Nephron (organoid): Measurements from ENCODE around the gene RLIM.

Experiments
- H3K27ac Mint-ChIP-seq, 3 experiments: 2 replicates each; pipeline ENCODE4 v1.8.0; 2020; ENCODE audit warnings: mixed read lengths in 3 of 3, mild to moderate bottlenecking in 2 of 3, moderate library complexity in 1 of 3
- H3K27me3 Mint-ChIP-seq: 2 replicates; pipeline ENCODE4 v1.8.0; 2021; ENCODE audit warnings: low read depth, mild to moderate bottlenecking, moderate library complexity, mixed read lengths
- H3K36me3 Mint-ChIP-seq: 2 replicates; pipeline ENCODE4 v1.8.0; 2020; ENCODE audit warnings: low read depth, mixed read lengths
- H3K4me1 Mint-ChIP-seq: 2 replicates; pipeline ENCODE4 v1.8.0; 2020; ENCODE audit warnings: mixed read lengths
- H3K4me3 Mint-ChIP-seq, 3 experiments: 2 replicates each; pipeline ENCODE4 v1.8.0; 2020; ENCODE audit warnings: mild to moderate bottlenecking in 3 of 3, mixed read lengths in 3 of 3, moderate library complexity in 2 of 3
- H3K9me3 Mint-ChIP-seq: 2 replicates; pipeline ENCODE4 v1.8.0; 2020; ENCODE audit warnings: mixed read lengths
- CTCF ChIP-seq, 3 experiments: fragments of 200-600 bp; sonication (generic); IDR thresholded peaks; one replicate each; pipeline ENCODE4 v1.5.0; 2021; ENCODE audit warnings: antibody characterized with exemption in 3 of 3; ENCODE audit not compliant: unreplicated experiment in 3 of 3

RLIM gene

GRCh38 chrX:74579597-74580198, 34.7 kb downstream of the RLIM start:
- Mint-ChIP-seq H3K27ac (peak overlapping the region; percentile 8 to 83 (median 58)), H3K36me3 (peaks cover 5% of the 10 kb centered on the region), H3K27me3 (no peaks in the 10 kb centered on the region), H3K9me3 (peaks cover 3% of the 10 kb centered on the region), H3K4me1 (peaks cover 6% of the 10 kb centered on the region), H3K4me3 (no peak overlapping the region)
- TF ChIP-seq CTCF (IDR thresholded peaks at IDR 0.05; ENCODE audit: unreplicated experiment in 3 of 3), result no peak

- TF ChIP-seq CTCF (IDR thresholded peaks at IDR 0.05; ENCODE audit: unreplicated experiment in 3 of 3), result no peak
- H3K36me3 Mint-ChIP-seq, result peaks cover 4% of the 10 kb centered on the region
- H3K27me3 Mint-ChIP-seq, result no peaks in the 10 kb centered on the region
- H3K9me3 Mint-ChIP-seq, result peaks cover 4% of the 10 kb centered on the region
- H3K4me3 Mint-ChIP-seq, result no peak overlapping the region
- H3K4me1 Mint-ChIP-seq, result peaks cover 6% of the 10 kb centered on the region
- no peak overlapping the region for H3K27ac Mint-ChIP-seq
Measured at GRCh38 chrX:74578137-74578536, 36.3 kb downstream of the RLIM start.

- Mint-ChIP-seq H3K36me3 (no peaks in the 10 kb centered on the region), H3K4me3 (no peak overlapping the region), H3K27me3 (peaks cover 3% of the 10 kb centered on the region), H3K9me3 (peaks cover 6% of the 10 kb centered on the region), H3K27ac (no peak overlapping the region), H3K4me1 (no peaks in the 10 kb centered on the region)
- TF ChIP-seq CTCF (IDR thresholded peaks at IDR 0.05; ENCODE audit: unreplicated experiment in 3 of 3), result no peak
Measured at GRCh38 chrX:74557378-74557777, 57.0 kb downstream of the RLIM start.

- H3K36me3 Mint-ChIP-seq, result no peaks in the 10 kb centered on the region
- H3K9me3 Mint-ChIP-seq, result peaks cover 8% of the 10 kb centered on the region
- H3K27ac Mint-ChIP-seq, result no peak overlapping the region
- TF ChIP-seq CTCF (IDR thresholded peaks at IDR 0.05; ENCODE audit: unreplicated experiment in 3 of 3), result no peak
- peaks cover 8% of the 10 kb centered on the region for H3K27me3 Mint-ChIP-seq
- H3K4me1 Mint-ChIP-seq, result peaks cover 5% of the 10 kb centered on the region
- H3K4me3 Mint-ChIP-seq, result no peak overlapping the region
Measured at GRCh38 chrX:74551934-74552333, 62.5 kb downstream of the RLIM start.

- peak overlapping the region in 2 of 3 experiments; percentile 8 to 55 for H3K27ac Mint-ChIP-seq
- H3K4me3 Mint-ChIP-seq, result peak overlapping the region in 2 of 3 experiments; percentile 67 to 68
- H3K4me1 Mint-ChIP-seq, result peaks cover 5% of the 10 kb centered on the region
- peaks cover 12% of the 10 kb centered on the region for H3K9me3 Mint-ChIP-seq
- H3K27me3 Mint-ChIP-seq, result peaks cover 8% of the 10 kb centered on the region
- TF ChIP-seq CTCF (IDR thresholded peaks at IDR 0.05; ENCODE audit: unreplicated experiment in 3 of 3), result peak; percentile 97 to 98 (median 97)
- no peaks in the 10 kb centered on the region for H3K36me3 Mint-ChIP-seq
Measured at GRCh38 chrX:74550295-74550802, 64.1 kb downstream of the RLIM start.

GRCh38 chrX:74546984-74547383, 67.4 kb downstream of the RLIM start:
- H3K9me3 Mint-ChIP-seq, result peaks cover 12% of the 10 kb centered on the region
- no peak for TF ChIP-seq CTCF (IDR thresholded peaks at IDR 0.05; ENCODE audit: unreplicated experiment in 3 of 3)
- no peak overlapping the region for H3K4me3 Mint-ChIP-seq
- peaks cover 9% of the 10 kb centered on the region for H3K27me3 Mint-ChIP-seq
- no peaks in the 10 kb centered on the region for H3K36me3 Mint-ChIP-seq
- no peak overlapping the region for H3K27ac Mint-ChIP-seq
- H3K4me1 Mint-ChIP-seq, result peaks cover 5% of the 10 kb centered on the region
